ENCODE results near the gene RAB12.

RAB12 gene

GRCh38 chr18:8685914-8686216 lies 76.6 kb downstream of the RAB12 start:
- Histone ChIP-seq H3K4me3 (ENCODE audit: extremely low read depth, insufficient read depth, low read length, poor library complexity, severe bottlenecking) (no peak overlapping the region), H3K9me3 (ENCODE audit: control insufficient read depth, low read length) (no peaks in the 10 kb centered on the region), H3K4me1 (ENCODE audit: control insufficient read depth, insufficient read depth, low read length, poor library complexity, severe bottlenecking) (peaks cover 3% of the 10 kb centered on the region), H3K36me3 (ENCODE audit: control insufficient read depth, insufficient read depth, low read length) (no peaks in the 10 kb centered on the region), H3K27ac (ENCODE audit: low read depth, low read length, severe bottlenecking) (no peak overlapping the region)
- 63 to 90% methylated on average over 3 to 8 of the region's 8 CpGs for WGBS, 2 experiments (ENCODE audit: insufficient coverage in 2 of 2)

GRCh38 chr18:8686611-8687010 lies 77.4 kb downstream of the RAB12 start:
- Histone ChIP-seq H3K36me3 (ENCODE audit: control insufficient read depth, insufficient read depth, low read length) (no peaks in the 10 kb centered on the region), H3K4me1 (ENCODE audit: control insufficient read depth, insufficient read depth, low read length, poor library complexity, severe bottlenecking) (peaks cover 3% of the 10 kb centered on the region), H3K27ac (ENCODE audit: low read depth, low read length, severe bottlenecking) (no peak overlapping the region), H3K4me3 (ENCODE audit: extremely low read depth, insufficient read depth, low read length, poor library complexity, severe bottlenecking) (no peak overlapping the region), H3K9me3 (ENCODE audit: control insufficient read depth, low read length) (no peaks in the 10 kb centered on the region)
- 57 to 62% methylated on average over 3 to 4 of the region's 6 CpGs for WGBS, 2 experiments (ENCODE audit: insufficient coverage in 2 of 2)

- Histone ChIP-seq H3K27ac (ENCODE audit: low read depth, low read length, severe bottlenecking) (no peak overlapping the region), H3K4me1 (ENCODE audit: control insufficient read depth, insufficient read depth, low read length, poor library complexity, severe bottlenecking) (peaks cover 3% of the 10 kb centered on the region), H3K9me3 (ENCODE audit: control insufficient read depth, low read length) (no peaks in the 10 kb centered on the region), H3K4me3 (ENCODE audit: extremely low read depth, insufficient read depth, low read length, poor library complexity, severe bottlenecking) (no peak overlapping the region), H3K36me3 (ENCODE audit: control insufficient read depth, insufficient read depth, low read length) (no peaks in the 10 kb centered on the region)
- WGBS, 2 experiments (ENCODE audit: insufficient coverage in 2 of 2), result 84 to 93% methylated on average over 4 of the region's 8 CpGs
Observed at GRCh38 chr18:8688216-8688800, 79.1 kb downstream of the RAB12 start.

GRCh38 chr18:8688816-8689215 lies 79.6 kb downstream of the RAB12 start:
- H3K27ac ChIP-seq (ENCODE audit: low read depth, low read length, severe bottlenecking), result no peak overlapping the region
- peaks cover 3% of the 10 kb centered on the region for H3K4me1 ChIP-seq (ENCODE audit: control insufficient read depth, insufficient read depth, low read length, poor library complexity, severe bottlenecking)
- H3K9me3 ChIP-seq (ENCODE audit: control insufficient read depth, low read length), result no peaks in the 10 kb centered on the region
- no peak overlapping the region for H3K4me3 ChIP-seq (ENCODE audit: extremely low read depth, insufficient read depth, low read length, poor library complexity, severe bottlenecking)
- 98% methylated on average over 8 of the region's 8 CpGs for WGBS, 2 experiments (ENCODE audit: insufficient coverage in 2 of 2)
- H3K36me3 ChIP-seq (ENCODE audit: control insufficient read depth, insufficient read depth, low read length), result no peaks in the 10 kb centered on the region

All from mesodermal cell (in vitro differentiated cells).